ENCODE measurements around the gene ZNF593.

DNA sequence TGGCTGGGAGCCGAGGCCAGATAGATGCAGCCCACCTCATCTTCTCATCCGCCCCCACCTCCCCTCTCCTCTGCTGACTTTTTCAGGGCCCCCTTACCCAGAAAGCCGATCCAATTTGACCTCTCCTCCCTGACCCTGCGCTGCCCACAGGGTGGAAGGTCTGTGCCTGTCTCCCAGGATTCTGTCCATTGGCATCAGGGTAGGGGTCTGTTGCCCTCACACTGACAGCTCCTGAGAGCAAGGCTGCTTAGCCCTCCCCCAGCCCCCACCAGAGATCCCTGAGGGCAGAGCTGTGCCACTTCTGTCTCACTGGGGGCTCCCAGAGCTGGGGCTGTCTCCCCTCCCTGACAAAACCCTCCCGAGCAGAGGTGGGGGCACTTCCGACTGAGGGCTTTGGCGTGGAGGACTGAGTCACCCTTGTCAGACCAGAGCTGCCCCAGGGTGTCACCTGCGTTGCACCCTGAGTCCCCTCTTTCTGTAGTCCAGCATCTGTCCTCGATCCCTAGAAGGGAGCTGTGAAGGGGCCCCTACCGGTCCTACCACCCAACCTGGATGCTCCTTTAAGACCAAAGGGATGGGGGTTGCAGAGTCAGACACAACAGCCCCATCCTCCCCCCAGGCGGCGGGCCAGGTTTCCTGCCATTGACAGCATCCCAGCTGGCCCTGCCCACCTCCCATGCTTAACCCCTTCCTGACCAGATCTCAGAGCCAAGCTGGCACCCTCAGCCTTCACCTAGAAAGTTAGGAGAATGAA, 13.2 kb upstream of the ZNF593 start:
- TF ChIP-seq, protein P1, sequence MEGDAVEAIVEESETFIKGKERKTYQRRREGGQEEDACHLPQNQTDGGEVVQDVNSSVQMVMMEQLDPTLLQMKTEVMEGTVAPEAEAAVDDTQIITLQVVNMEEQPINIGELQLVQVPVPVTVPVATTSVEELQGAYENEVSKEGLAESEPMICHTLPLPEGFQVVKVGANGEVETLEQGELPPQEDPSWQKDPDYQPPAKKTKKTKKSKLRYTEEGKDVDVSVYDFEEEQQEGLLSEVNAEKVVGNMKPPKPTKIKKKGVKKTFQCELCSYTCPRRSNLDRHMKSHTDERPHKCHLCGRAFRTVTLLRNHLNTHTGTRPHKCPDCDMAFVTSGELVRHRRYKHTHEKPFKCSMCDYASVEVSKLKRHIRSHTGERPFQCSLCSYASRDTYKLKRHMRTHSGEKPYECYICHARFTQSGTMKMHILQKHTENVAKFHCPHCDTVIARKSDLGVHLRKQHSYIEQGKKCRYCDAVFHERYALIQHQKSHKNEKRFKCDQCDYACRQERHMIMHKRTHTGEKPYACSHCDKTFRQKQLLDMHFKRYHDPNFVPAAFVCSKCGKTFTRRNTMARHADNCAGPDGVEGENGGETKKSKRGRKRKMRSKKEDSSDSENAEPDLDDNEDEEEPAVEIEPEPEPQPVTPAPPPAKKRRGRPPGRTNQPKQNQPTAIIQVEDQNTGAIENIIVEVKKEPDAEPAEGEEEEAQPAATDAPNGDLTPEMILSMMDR (IDR thresholded peaks at IDR 0.05), result no peak
- TF ChIP-seq POLR2A (IDR thresholded peaks at IDR 0.05), result no peak

Data from uterus (tissue), 2 donors.